ENCODE results near the gene CCR3.

Gene CCR3

DNA sequence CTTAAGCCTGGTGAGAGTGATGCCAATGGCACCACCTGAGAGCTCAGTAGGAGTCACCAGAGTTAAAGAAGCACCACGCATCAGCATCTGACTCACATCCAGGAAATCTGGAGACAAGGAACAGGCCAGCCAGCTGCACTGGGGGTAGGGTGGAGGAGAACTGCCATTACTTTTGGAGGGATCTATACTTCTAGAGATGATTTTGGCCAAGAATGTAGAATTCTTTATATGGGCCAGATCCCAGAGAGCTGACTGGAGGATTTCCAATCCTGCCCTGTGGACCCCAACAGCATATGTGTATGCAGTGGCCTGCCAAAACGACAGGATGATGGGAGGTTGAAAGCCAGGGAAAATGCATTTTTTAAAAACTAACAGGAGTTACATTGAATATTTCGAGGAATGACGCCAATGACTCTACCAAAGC, 29.8 kb downstream of the CCR3 start:
- no peak for DNase-seq (ENCODE audit: low read depth, low spot score)

GRCh38 chr3:46276497-46277099, 34.3 kb downstream of the CCR3 start:
- no peak for DNase-seq (ENCODE audit: low read depth, low spot score)

GRCh38 chr3:46277476-46277875, 35.2 kb downstream of the CCR3 start:
- DNase-seq (ENCODE audit: low read depth, low spot score) = no peak

GRCh38 chr3:46278816-46279672, 36.8 kb downstream of the CCR3 start:
- no peak for DNase-seq (ENCODE audit: low read depth, low spot score)

DNA sequence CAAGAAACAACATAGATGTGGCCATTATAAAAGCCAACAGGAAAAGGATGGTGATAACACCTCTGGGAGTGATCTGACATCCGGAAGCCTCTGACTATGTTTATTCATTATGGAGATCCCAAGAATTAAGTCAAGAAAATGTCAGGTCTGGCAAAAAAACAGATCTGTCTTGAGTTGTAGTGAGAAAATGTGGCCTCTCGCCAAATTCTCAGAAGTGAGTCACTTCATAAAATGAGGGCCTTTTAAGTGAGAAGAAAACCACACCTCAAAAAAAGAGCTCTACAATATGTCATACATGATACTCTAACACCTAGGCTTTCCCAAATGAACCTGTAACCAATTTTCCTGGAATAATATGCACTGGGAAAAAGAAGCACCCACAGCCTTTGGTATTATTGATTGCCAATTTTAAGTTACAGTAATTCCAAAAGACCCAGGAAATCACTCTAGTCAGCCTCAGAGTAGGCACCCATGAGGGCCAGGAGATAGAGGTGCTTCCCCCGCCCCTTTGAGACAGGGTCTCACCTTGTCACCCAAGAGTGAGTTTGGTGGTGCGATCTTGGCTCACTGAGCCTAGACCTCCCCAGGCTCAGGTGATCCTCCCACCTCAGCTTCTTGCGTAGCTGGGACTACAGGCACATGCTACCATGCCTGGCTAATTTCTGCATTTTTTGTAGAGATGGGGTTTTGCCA, 38.0 kb downstream of the CCR3 start:
- peak; percentile 56 for DNase-seq (ENCODE audit: low read depth, low spot score)

- DNase-seq (ENCODE audit: low read depth, low spot score) = no peak
These were observed 39.3 kb downstream of the CCR3 start for GRCh38 chr3:46281551-46281950.

DNA sequence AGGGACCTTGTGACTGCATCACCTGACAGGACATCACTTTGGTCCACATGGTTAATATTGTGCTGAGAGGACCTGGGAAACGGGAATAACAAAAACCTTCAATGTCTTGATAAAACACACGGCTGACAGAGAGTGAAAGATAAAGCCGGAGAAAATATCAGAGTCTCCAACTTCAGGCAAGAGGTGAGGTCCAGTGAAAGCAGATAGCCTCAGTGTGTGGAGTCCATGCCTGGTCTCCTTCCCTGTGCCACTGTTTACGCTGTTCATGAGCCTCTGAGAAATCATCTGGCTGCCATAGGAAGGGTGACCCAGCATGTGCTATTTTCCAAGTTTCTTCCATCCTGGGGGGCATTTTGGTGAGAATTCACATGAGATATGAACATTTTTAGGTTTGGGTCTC, 39.8 kb downstream of the CCR3 start:
- no peak for DNase-seq (ENCODE audit: low read depth, low spot score)

- DNase-seq (ENCODE audit: low read depth, low spot score) = no peak
These were observed 40.4 kb downstream of the CCR3 start for GRCh38 chr3:46282696-46283095.

DNA sequence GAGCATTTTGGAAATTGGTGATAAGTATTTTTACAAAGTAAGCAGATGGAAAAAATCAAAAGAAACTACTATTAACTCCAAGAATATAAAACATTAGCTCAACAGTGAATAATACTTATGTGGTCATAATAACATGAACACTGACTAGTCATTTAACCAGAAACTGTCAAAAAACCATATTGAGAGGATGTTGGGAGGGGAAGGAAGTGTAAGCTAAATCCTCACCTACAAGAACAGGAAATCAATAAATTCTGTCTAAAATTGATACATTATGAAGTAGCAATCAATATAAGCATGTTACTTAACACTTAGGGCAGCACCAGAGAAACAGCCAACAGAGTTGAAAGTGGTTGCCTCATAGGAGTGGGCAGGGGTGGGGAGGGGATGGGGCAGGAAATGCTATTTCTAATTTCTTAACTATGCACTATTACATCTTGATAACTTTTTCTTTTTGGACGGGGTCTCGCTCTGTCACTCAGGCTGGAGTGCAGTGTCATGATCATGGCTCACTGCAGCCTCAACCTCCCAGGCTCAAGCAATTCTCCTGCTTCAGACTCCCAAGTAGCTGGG, 41.7 kb downstream of the CCR3 start:
- no peak for DNase-seq (ENCODE audit: low read depth, low spot score)

- DNase-seq (ENCODE audit: low read depth, low spot score) = no peak
These were observed 42.9 kb downstream of the CCR3 start for GRCh38 chr3:46284981-46285683.

DNA sequence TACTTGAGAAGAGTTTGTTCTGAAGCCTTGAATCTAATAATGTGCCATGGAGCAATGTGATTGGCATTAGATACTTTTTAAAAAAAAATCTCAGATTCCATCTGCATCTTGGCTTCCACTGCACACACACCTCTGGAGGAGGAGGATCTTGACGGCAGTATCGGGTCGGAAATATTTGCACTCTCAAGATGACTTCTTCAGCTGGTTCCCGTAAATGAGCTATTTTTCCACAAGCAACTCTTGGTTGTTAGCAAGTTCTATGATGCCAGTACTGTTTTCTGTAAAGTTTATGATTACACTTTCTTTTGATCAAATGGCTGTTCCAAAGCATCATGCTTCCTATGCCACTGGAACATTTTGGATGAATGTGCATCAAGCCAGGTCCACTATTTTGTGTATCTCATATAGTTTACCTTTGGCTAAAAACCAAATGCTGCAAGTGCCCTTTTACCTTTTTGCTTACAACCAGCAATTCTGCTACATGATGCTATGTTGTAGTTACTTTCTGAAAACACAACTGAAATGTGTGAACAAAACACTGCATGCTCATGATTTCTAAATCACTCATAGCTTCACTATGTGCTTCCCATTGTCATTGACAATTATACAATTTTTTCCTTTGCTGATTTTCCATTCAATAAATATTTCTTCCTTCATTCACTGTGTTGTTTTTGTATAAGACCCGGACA, 43.8 kb downstream of the CCR3 start:
- no peak for DNase-seq (ENCODE audit: low read depth, low spot score)

GRCh38 chr3:46286947-46287565, 44.8 kb downstream of the CCR3 start:
- no peak for DNase-seq (ENCODE audit: low read depth, low spot score)

DNA sequence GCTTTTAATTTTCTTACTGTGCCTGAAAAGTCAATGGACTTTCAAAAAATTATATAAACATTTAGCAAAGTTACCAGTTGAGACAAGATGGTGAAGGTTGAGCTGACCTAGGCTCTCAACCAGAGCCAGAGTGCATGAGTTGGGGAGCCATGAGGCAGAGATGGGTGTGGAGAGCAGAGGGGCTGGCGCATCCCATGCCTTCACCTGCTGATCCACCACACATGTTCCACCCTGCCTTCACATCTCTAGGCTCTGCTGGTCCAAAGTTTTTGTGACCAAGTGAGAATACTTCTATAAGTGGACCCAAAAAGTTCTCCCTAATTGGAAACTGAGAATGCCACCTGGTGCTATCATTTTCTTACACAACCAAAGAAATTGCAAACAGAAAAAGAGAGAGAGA, 47.3 kb downstream of the CCR3 start:
- no peak for DNase-seq (ENCODE audit: low read depth, low spot score)

GRCh38 chr3:46289966-46290365, 47.7 kb downstream of the CCR3 start:
- no peak for DNase-seq (ENCODE audit: low read depth, low spot score)

DNA sequence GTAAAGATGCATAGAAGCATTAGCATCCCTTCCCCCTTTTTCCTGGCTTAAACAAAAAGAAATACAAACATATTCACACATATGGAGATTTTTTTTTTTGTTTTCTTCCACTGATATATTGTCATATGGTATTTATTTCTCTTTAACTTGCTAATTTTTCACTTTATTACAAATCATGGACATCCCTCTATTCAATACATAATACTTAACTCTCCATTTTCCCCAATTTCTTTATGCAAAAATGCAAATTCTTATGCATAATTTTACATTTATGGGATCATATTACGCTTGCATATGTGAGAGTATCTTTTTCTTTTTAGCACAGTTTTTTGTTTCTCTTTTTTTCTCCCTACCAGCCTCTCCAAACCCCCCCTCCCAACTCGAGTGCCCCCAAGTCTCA, 48.8 kb downstream of the CCR3 start:
- DNase-seq (ENCODE audit: low read depth, low spot score) = no peak

- DNase-seq (ENCODE audit: low read depth, low spot score) = no peak
These were observed 50.9 kb downstream of the CCR3 start for GRCh38 chr3:46293035-46293724.

DNA sequence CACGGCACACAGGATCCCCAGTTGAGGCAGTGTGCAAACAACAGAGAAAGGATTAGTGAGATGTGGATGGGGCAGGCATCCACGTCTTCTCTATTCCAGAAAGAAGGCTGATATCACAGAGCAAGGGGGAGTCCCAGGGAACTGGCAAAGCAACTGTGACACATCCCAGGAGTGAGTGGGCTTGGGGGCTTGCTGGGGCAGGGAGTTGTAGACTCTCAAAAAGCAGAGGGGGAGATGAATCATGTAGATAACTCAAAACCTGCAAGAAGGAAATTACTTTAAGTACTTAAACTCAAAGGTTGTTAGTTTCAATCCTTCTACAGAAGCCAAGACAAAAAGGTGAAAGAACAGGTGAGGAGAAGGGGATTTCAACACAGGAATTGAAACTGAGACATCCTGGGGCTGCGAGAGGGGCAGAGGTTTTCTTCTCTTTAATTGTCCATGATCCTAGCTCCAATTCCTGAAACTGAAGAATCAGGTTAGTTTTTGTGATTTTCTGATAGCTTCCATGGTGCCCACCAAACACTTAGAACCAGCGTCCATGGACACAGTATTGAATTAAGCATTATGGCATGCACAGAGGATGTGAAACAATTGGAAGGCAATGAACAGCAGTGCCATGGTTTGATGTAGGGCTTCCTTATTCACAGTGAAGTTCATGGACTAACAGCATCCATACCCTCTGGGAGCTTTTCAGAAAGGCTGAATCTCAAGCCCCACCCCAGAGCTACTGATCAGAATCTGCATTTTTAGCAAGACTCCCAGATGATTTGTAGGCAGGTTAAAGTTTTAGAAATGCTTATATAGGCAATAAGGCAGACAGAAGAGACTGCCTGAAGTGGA, 52.0 kb downstream of the CCR3 start:
- no peak for DNase-seq (ENCODE audit: low read depth, low spot score)

DNA sequence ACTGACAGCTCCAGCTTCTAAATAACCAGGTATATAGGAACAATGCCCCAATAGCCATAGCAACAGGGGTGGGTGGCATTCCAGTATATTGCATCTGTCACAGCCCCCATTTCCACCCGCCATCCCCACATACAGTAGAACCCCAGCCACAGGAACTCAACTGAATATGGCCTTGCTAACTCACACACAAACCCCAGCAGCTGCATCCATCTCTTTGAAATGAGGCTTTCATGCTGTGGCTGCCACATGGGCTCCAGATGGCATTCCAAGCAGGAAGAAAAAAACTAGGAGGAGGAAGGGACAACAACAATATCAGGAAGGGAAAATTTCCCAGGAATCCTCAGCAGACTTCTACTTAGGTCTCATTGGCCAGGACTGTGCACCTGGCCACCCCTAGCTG, 54.6 kb downstream of the CCR3 start:
- no peak for DNase-seq (ENCODE audit: low read depth, low spot score)
